IPS-15b (cell line): ENCODE measurements around the gene SLC9A9.

ENCODE experiments used
- H3K27me3 ChIP-seq: one replicate; pipeline ENCODE4 v1.6.1; 2013; ENCODE audit warnings: low read length; ENCODE audit not compliant: control insufficient read depth, insufficient read depth
- H3K36me3 ChIP-seq: one replicate; pipeline ENCODE4 v1.6.1; 2013; ENCODE audit warnings: low read length; ENCODE audit not compliant: control insufficient read depth, insufficient read depth
- H3K4me1 ChIP-seq: one replicate; pipeline ENCODE4 v1.6.1; 2013; ENCODE audit warnings: mild to moderate bottlenecking, low read length; ENCODE audit not compliant: control insufficient read depth, insufficient read depth
- H3K4me3 ChIP-seq: one replicate; pipeline ENCODE4 v1.5.1; 2013; ENCODE audit warnings: low read depth, low read length
- H3K9ac ChIP-seq: one replicate; pipeline ENCODE4 v1.6.1; 2013; ENCODE audit warnings: low read depth, mild to moderate bottlenecking, low read length
- H3K9me3 ChIP-seq: one replicate; pipeline ENCODE4 v1.6.1; 2013; ENCODE audit warnings: mild to moderate bottlenecking, low read length; ENCODE audit not compliant: control insufficient read depth, insufficient read depth

Gene SLC9A9

GRCh38 chr3:143344516-143345165, 503.6 kb downstream of the SLC9A9 start:
- Histone ChIP-seq H3K9ac (no peak overlapping the region), H3K27me3 (no peaks in the 10 kb centered on the region), H3K4me1 (no peaks in the 10 kb centered on the region), H3K36me3 (no peaks in the 10 kb centered on the region), H3K9me3 (no peaks in the 10 kb centered on the region), H3K4me3 (no peak overlapping the region)

- Histone ChIP-seq H3K27me3 (no peaks in the 10 kb centered on the region), H3K9me3 (no peaks in the 10 kb centered on the region), H3K4me1 (no peaks in the 10 kb centered on the region), H3K36me3 (no peaks in the 10 kb centered on the region), H3K4me3 (no peak overlapping the region), H3K9ac (no peak overlapping the region)
Observed at GRCh38 chr3:143343944-143344343, 504.3 kb downstream of the SLC9A9 start.

- Histone ChIP-seq H3K9me3 (no peaks in the 10 kb centered on the region), H3K9ac (no peak overlapping the region), H3K4me3 (no peak overlapping the region), H3K36me3 (no peaks in the 10 kb centered on the region), H3K4me1 (no peaks in the 10 kb centered on the region), H3K27me3 (no peaks in the 10 kb centered on the region)
Observed at GRCh38 chr3:143343031-143343430, 505.2 kb downstream of the SLC9A9 start.

DNA sequence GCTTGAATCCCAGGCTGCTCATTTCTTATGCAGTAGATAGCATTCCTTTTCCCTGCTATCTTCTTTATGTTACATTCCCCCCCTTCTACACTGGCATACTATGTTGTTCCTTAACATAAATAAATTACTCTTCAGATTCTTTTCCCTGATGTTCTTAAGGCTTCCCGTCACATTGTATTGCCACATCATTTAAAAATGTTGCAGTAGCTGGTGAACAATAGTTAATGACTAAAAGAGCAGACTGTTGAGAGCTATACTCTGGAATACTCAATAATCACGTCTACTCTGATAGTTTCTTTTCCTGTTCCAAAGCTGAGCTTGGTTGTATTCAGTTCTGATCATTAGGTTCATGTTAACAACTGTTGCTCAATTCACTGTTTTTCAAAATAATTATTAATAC, 508.8 kb downstream of the SLC9A9 start:
- H3K4me1 ChIP-seq = no peaks in the 10 kb centered on the region
- no peaks in the 10 kb centered on the region for H3K27me3 ChIP-seq

DNA sequence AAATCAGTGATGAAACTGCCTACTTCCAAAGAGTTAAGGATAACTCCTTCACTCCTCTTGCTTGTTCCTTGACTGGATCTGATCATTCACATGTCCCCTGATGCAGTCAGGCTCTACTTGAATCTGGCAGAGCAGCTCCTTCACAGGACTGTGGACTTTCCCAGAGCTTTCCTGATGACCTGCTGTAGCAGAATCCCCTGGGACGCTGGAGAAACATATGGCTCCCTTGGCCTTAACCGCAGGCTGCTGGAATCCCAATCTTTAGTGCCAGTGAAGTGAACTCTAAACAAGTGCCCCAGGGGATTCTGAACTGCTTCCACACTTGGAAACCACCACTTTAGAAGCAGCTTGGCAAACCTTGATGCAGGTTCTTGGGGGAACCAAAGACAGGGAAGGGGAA, 510.9 kb downstream of the SLC9A9 start:
- Histone ChIP-seq H3K9ac (no peak overlapping the region), H3K4me3 (no peak overlapping the region), H3K36me3 (no peaks in the 10 kb centered on the region), H3K9me3 (no peaks in the 10 kb centered on the region), H3K4me1 (no peaks in the 10 kb centered on the region), H3K27me3 (no peaks in the 10 kb centered on the region)

More for the DNA sequence above, 508.8 kb downstream of the SLC9A9 start:
- Histone ChIP-seq H3K9ac (no peak overlapping the region), H3K36me3 (no peaks in the 10 kb centered on the region), H3K4me3 (no peak overlapping the region), H3K9me3 (no peaks in the 10 kb centered on the region)

DNA sequence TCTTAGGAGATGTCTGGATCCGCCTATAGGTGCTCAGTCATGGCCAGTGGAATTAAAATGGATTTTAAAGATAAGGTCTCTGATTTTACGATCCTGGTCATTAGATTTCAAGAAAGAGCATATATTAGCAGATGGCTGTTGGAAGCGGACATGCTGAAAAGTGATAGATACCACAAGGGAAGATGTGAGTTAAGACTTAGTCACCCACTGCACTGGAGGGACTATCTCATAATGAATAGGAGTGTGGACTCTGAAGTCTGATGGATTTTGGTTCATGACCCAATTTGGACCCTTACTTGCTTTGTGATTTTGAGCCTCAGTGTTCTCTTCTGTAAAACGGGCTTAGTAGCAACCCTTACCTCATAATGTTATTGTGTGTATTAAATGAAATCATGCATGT, 514.0 kb downstream of the SLC9A9 start:
- Histone ChIP-seq H3K9me3 (no peaks in the 10 kb centered on the region), H3K4me1 (no peaks in the 10 kb centered on the region), H3K27me3 (no peaks in the 10 kb centered on the region), H3K36me3 (no peaks in the 10 kb centered on the region), H3K4me3 (no peak overlapping the region), H3K9ac (no peak overlapping the region)

GRCh38 chr3:143333367-143333766, 514.9 kb downstream of the SLC9A9 start:
- no peaks in the 10 kb centered on the region for H3K9me3 ChIP-seq
- H3K4me1 ChIP-seq = no peaks in the 10 kb centered on the region
- H3K4me3 ChIP-seq = no peak overlapping the region
- H3K9ac ChIP-seq = no peak overlapping the region
- no peaks in the 10 kb centered on the region for H3K36me3 ChIP-seq
- no peaks in the 10 kb centered on the region for H3K27me3 ChIP-seq

GRCh38 chr3:143332026-143332425, 516.2 kb downstream of the SLC9A9 start:
- no peak overlapping the region for H3K4me3 ChIP-seq
- H3K9ac ChIP-seq = no peak overlapping the region
- H3K36me3 ChIP-seq = no peaks in the 10 kb centered on the region
- no peaks in the 10 kb centered on the region for H3K4me1 ChIP-seq
- no peaks in the 10 kb centered on the region for H3K27me3 ChIP-seq
- H3K9me3 ChIP-seq = no peaks in the 10 kb centered on the region

DNA sequence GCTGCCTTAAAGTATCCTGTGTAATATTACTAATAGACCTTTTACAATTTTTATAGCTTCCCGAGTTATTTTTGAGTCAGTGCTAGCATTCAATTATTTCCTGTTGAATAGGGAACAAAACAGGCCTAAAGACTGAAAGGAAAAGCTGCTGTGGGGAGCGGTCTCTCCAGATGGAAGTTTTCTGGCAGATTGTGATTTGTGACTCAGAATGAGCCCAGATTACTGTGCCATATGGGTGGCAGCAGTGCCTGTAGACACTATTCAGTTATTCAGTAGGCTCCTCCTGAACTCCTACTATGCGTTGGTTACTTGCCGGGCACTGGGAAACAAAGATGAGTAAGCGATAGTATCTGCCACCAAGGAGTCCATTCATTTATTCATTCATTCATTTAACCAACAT, 516.9 kb downstream of the SLC9A9 start:
- Histone ChIP-seq H3K27me3 (no peaks in the 10 kb centered on the region), H3K9me3 (no peaks in the 10 kb centered on the region), H3K9ac (no peak overlapping the region), H3K4me1 (no peaks in the 10 kb centered on the region), H3K4me3 (no peak overlapping the region), H3K36me3 (no peaks in the 10 kb centered on the region)

- Histone ChIP-seq H3K4me1 (no peaks in the 10 kb centered on the region), H3K4me3 (no peak overlapping the region), H3K9ac (no peak overlapping the region), H3K36me3 (no peaks in the 10 kb centered on the region), H3K27me3 (no peaks in the 10 kb centered on the region), H3K9me3 (no peaks in the 10 kb centered on the region)
Observed at GRCh38 chr3:143330296-143330868, 517.9 kb downstream of the SLC9A9 start.

GRCh38 chr3:143329567-143330211, 518.6 kb downstream of the SLC9A9 start:
- H3K4me1 ChIP-seq = no peaks in the 10 kb centered on the region
- H3K9ac ChIP-seq = no peak overlapping the region
- H3K4me3 ChIP-seq = no peak overlapping the region

GRCh38 chr3:143328451-143328850, 519.8 kb downstream of the SLC9A9 start:
- Histone ChIP-seq H3K4me3 (no peak overlapping the region), H3K27me3 (no peaks in the 10 kb centered on the region), H3K4me1 (no peaks in the 10 kb centered on the region), H3K36me3 (no peaks in the 10 kb centered on the region), H3K9me3 (no peaks in the 10 kb centered on the region), H3K9ac (no peak overlapping the region)

More at GRCh38 chr3:143329567-143330211, 518.6 kb downstream of the SLC9A9 start:
- H3K9me3 ChIP-seq = no peaks in the 10 kb centered on the region
- no peaks in the 10 kb centered on the region for H3K36me3 ChIP-seq
- no peaks in the 10 kb centered on the region for H3K27me3 ChIP-seq
